ENCODE data around the gene NAV2.

DNA sequence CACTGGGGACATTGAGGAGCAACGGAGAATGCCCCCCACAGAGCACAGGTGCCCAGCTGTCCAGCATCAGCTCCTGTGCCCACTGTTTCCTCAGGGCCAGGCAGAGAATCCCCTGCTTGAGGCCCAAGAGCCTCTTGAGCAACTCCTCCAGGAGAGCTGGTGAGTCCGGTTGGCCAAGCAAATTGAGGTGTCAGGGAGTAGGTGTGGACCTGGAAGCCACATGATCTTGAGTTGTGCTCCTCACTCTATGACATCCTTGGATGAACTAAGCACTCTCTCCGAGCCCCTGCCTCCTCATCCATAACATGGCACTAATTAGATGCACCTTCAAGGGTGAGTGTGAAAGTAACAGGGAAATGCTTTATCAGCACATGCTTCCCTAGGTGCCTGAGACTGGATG is 326.3 kb downstream of the NAV2 start:
- no peak for TF ChIP-seq POLR2A (IDR thresholded peaks at IDR 0.05; ENCODE audit: borderline replicate concordance, extremely low read depth, insufficient read depth, insufficient read length)
- TF ChIP-seq, protein P1, sequence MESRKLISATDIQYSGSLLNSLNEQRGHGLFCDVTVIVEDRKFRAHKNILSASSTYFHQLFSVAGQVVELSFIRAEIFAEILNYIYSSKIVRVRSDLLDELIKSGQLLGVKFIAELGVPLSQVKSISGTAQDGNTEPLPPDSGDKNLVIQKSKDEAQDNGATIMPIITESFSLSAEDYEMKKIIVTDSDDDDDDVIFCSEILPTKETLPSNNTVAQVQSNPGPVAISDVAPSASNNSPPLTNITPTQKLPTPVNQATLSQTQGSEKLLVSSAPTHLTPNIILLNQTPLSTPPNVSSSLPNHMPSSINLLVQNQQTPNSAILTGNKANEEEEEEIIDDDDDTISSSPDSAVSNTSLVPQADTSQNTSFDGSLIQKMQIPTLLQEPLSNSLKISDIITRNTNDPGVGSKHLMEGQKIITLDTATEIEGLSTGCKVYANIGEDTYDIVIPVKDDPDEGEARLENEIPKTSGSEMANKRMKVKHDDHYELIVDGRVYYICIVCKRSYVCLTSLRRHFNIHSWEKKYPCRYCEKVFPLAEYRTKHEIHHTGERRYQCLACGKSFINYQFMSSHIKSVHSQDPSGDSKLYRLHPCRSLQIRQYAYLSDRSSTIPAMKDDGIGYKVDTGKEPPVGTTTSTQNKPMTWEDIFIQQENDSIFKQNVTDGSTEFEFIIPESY (IDR thresholded peaks at IDR 0.05; ENCODE audit: extremely low read depth, insufficient replicate concordance, low read length), result no peak
- TF ChIP-seq, protein P2, sequence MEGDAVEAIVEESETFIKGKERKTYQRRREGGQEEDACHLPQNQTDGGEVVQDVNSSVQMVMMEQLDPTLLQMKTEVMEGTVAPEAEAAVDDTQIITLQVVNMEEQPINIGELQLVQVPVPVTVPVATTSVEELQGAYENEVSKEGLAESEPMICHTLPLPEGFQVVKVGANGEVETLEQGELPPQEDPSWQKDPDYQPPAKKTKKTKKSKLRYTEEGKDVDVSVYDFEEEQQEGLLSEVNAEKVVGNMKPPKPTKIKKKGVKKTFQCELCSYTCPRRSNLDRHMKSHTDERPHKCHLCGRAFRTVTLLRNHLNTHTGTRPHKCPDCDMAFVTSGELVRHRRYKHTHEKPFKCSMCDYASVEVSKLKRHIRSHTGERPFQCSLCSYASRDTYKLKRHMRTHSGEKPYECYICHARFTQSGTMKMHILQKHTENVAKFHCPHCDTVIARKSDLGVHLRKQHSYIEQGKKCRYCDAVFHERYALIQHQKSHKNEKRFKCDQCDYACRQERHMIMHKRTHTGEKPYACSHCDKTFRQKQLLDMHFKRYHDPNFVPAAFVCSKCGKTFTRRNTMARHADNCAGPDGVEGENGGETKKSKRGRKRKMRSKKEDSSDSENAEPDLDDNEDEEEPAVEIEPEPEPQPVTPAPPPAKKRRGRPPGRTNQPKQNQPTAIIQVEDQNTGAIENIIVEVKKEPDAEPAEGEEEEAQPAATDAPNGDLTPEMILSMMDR (IDR thresholded peaks at IDR 0.05 in 2 of 3, conservative IDR thresholded peaks at IDR 0.05 in 1 of 3; ENCODE audit: borderline replicate concordance in 1 of 3, insufficient read depth in 1 of 3, low read depth in 2 of 3, low read length in 2 of 3), result no peak
- no peak for TF ChIP-seq SP1 (IDR thresholded peaks at IDR 0.05; ENCODE audit: low read depth)
- TF ChIP-seq, protein P3, sequence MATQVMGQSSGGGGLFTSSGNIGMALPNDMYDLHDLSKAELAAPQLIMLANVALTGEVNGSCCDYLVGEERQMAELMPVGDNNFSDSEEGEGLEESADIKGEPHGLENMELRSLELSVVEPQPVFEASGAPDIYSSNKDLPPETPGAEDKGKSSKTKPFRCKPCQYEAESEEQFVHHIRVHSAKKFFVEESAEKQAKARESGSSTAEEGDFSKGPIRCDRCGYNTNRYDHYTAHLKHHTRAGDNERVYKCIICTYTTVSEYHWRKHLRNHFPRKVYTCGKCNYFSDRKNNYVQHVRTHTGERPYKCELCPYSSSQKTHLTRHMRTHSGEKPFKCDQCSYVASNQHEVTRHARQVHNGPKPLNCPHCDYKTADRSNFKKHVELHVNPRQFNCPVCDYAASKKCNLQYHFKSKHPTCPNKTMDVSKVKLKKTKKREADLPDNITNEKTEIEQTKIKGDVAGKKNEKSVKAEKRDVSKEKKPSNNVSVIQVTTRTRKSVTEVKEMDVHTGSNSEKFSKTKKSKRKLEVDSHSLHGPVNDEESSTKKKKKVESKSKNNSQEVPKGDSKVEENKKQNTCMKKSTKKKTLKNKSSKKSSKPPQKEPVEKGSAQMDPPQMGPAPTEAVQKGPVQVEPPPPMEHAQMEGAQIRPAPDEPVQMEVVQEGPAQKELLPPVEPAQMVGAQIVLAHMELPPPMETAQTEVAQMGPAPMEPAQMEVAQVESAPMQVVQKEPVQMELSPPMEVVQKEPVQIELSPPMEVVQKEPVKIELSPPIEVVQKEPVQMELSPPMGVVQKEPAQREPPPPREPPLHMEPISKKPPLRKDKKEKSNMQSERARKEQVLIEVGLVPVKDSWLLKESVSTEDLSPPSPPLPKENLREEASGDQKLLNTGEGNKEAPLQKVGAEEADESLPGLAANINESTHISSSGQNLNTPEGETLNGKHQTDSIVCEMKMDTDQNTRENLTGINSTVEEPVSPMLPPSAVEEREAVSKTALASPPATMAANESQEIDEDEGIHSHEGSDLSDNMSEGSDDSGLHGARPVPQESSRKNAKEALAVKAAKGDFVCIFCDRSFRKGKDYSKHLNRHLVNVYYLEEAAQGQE (IDR thresholded peaks at IDR 0.05; ENCODE audit: low read depth), result no peak
- no peak for TF ChIP-seq EZH2 (IDR thresholded peaks at IDR 0.05)

Measured in HCT116 (cell line).